ENCODE measurements around the gene TRABD2B.

The TRABD2B gene

DNA sequence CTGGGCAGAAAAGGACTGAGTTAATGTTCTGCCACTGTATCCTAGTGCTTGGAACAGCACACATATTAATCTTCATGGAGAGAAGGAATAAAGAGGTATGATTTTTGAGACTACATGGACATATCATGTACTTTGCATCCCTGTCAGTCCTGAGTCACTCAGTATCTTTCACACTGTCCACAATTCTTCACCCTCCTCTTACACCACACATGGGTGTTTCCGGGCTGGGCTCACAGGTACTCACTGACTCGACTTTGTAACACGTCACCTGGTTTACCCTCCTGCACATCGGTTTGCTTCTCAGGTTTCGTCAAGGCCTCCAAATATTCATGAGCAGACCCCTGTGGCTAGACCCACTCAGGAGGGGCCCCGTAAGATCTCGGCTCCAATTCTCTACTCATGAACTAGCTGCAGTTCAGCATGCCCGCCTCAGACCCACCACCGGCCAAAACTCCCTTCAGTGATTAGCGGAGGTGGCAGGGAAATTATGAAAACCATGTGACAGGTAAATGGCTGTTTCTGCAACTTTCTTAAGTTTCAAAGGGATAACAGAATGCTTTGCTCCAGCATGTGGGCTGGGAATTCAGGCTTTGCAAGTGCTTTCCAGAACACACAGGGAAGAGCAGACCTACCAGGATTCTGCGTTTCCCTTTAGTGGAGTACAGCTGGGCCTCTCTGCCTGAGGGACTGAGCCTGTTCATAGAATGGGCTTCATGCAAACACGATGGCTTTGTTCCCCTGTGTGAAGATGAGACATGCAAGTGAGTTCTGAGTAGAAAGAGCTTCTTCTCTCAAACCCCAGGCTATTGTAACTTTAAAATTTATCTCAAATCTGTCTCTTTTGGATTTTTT is 31.3 kb upstream of the TRABD2B start:
- TF ChIP-seq, protein P1, sequence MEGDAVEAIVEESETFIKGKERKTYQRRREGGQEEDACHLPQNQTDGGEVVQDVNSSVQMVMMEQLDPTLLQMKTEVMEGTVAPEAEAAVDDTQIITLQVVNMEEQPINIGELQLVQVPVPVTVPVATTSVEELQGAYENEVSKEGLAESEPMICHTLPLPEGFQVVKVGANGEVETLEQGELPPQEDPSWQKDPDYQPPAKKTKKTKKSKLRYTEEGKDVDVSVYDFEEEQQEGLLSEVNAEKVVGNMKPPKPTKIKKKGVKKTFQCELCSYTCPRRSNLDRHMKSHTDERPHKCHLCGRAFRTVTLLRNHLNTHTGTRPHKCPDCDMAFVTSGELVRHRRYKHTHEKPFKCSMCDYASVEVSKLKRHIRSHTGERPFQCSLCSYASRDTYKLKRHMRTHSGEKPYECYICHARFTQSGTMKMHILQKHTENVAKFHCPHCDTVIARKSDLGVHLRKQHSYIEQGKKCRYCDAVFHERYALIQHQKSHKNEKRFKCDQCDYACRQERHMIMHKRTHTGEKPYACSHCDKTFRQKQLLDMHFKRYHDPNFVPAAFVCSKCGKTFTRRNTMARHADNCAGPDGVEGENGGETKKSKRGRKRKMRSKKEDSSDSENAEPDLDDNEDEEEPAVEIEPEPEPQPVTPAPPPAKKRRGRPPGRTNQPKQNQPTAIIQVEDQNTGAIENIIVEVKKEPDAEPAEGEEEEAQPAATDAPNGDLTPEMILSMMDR (IDR thresholded peaks at IDR 0.05; ENCODE audit: insufficient read depth, low read depth, low read length, missing control alignments): no peak
- peak; percentile 87 for DNase-seq (ENCODE audit: low read depth)
- H3K4me3 ChIP-seq (ENCODE audit: low read length): no peak overlapping the region

- TF ChIP-seq, protein P1 (IDR thresholded peaks at IDR 0.05; ENCODE audit: insufficient read depth, low read depth, low read length, missing control alignments): no peak
- no peak overlapping the region for H3K4me3 ChIP-seq (ENCODE audit: low read length)
- DNase-seq (ENCODE audit: low read depth): no peak
Measured at GRCh38 chr1:48027533-48027835, 30.3 kb upstream of the TRABD2B start.

DNA sequence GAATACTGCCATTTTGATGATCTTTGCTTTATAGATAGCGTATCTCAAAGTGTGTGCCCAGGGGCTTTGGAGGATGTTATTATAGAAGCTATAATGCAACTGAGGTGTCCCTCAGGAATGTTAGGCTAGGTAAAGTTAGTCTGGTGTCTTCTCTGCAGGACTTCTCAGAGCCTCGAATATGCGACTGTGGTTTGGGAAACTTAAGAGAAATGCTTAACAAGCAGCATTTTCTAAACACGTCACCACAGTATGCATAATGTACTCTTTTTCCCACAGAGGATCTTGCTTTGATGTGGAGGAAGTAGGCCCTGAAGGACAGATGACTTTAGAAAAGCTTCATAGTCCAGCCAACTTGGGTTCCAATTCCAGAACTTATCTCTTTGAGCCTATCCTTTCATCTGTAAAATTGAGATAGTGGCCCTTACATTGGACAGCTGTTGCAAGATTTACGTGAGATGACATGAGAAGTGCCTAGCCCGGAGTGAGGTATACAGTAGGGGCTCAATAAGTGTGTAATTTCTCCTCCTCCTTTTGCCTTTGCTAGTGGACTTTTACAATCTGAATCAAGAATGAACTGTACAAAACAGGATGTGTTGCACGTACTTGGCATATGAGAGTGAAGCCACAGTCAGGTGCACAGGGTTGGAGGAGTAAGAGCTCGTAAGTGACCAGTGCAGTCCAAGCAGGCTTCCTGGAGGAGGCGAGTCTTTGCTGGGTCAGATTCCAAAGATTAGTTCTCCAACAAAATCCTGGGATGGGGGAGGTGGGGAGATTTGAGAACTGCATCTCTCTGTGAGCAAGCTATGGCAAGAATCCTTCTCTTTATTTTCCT is 29.7 kb upstream of the TRABD2B start:
- no peak overlapping the region for H3K4me3 ChIP-seq (ENCODE audit: low read length)
- no peak for DNase-seq (ENCODE audit: low read depth)
- TF ChIP-seq, protein P1 (IDR thresholded peaks at IDR 0.05; ENCODE audit: insufficient read depth, low read depth, low read length, missing control alignments): no peak

DNA sequence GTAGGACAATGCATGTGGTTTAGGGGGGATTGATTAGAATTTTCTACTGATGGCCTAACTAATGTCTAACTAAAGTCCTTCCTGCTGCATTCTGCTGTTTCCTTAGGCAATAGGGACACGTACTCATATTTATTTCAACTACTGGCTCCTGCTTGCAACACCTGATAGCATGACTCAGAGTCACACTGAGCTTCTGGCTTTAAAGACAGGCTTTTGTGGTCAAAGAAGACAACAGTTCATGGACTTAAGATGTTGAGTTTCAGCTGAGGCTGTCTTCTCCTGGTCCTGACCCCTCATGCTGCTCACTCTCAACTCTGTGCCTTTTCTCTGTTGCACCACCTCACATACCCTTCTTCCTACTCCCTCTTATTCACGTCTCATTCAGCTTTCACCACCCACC is 29.1 kb upstream of the TRABD2B start:
- DNase-seq (ENCODE audit: low read depth): peak; percentile 95
- no peak overlapping the region for H3K4me3 ChIP-seq (ENCODE audit: low read length)
- TF ChIP-seq, protein P1 (IDR thresholded peaks at IDR 0.05; ENCODE audit: insufficient read depth, low read depth, low read length, missing control alignments): no peak

DNA sequence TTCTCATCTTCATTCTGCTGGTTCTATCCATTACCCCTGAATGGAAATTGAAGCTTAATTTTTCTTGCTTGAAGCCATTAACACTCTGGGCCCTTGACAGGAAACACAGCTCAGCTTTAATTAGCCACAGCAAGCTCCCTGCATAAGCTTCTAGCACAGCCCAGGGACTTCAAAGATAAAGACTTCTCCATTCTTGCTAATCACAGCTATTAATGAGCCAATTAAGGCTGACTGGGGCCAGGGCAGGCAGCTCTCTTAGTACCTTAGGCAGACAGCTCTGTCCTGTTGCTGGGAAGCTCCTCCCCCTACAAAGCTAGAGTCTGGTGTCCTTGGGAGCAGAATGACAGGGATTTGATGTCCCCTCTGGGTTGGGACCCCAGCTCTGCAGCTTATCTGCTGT is 27.9 kb upstream of the TRABD2B start:
- TF ChIP-seq, protein P1 (IDR thresholded peaks at IDR 0.05; ENCODE audit: insufficient read depth, low read depth, low read length, missing control alignments): no peak
- no peak for DNase-seq (ENCODE audit: low read depth)

DNA sequence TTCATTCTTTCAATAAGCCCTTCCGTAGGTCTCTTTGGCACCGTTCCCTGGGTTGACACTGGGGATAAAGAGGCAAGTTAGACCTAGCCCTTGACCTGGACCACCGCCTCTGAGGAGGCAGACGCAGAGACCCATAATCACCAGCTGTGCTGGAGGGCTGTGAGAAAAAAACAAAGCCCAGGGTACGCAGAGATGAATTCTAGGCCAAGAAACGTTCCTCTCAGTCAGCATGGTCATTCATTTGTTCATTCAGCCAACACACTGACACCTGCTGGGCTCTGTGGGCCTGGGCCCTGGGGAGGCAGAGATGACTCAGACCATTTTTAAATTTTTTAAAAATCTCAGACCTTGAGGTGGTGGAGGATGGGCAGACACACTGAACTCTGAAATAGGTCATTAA is 26.3 kb upstream of the TRABD2B start:
- H3K4me3 ChIP-seq (ENCODE audit: low read length): no peak overlapping the region
- TF ChIP-seq, protein P1 (IDR thresholded peaks at IDR 0.05; ENCODE audit: insufficient read depth, low read depth, low read length, missing control alignments): no peak
- DNase-seq (ENCODE audit: low read depth): no peak

More for the DNA sequence above, 27.9 kb upstream of the TRABD2B start:
- H3K4me3 ChIP-seq (ENCODE audit: low read length): no peak overlapping the region
